SK-N-DZ (cell line): Measurements from ENCODE around the gene PPP2R5E.

Experiments used
- DNase-seq: peaks from one replicate; pipeline ENCODE4 v3.0.0-alpha.2; 2015; ENCODE audit warnings: low spot score

PPP2R5E gene

DNA sequence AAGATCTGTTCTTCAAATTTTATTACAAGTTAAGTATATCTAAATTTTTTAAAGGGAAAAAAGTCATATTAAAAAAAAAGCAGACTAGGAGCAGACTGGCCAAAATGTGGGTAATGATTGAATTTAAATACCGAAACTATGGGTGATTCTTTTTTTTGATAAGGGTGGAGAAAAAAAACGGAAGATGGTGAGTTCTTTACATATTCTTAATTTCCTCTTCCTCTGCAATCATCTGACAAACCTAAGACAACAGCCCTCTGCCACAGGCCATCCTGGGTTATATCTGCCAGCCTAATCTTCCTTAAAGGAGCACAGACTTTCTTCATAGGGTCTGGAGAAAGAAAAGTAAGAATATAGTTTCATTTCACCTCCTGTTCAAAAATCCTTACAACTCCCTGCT is 108.0 kb downstream of the PPP2R5E start:
- no peak for DNase-seq

DNA sequence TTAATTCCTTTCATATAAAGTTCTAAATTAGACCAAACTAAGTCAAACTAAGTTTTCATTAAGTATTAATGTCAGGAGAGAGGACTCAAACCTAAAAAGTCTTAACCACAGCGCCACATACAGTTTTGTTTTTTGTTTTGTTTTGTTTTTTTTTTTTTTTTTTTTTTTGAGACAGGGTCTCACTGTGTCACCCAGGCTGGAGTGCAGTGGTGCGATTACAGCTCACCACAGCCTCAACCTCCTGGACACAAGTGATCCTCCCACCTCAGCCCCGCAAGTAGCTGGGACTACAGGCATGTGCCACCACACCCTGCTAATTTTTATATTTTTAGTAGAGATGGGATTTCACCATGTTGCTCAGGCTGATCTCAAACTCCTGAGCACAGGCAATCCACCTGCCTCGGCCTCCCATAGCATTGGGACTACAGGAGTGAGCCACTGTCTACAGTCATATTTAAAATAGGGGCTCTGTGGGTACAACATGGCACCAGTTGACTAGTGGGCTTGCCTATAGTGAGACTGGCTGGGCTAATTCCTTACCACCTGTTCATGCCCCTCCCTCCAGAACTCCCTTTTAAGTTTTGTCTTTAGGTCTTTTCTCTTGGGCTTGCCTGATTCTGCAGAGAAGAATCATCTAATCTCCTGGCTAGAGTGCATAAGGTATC is 110.2 kb downstream of the PPP2R5E start:
- no peak for DNase-seq

DNA sequence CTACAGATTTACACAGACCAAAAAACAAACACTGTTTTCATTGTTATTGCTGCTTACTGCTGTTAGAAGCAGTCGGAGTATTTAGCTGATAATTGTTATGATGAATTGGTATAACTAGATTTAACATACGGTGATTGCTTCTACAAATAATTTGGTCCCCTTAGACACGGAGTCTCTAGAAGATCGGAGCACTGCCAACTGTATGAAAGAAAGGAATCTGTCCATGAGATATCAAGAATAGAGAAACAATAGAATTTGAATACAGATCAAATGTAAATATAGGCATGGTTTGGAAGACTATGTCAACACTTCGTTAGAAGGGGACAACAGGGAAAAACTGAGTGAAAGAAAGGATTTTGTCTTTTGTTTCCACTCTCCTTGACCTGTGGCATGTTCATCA is 110.9 kb downstream of the PPP2R5E start:
- DNase-seq = no peak

DNA sequence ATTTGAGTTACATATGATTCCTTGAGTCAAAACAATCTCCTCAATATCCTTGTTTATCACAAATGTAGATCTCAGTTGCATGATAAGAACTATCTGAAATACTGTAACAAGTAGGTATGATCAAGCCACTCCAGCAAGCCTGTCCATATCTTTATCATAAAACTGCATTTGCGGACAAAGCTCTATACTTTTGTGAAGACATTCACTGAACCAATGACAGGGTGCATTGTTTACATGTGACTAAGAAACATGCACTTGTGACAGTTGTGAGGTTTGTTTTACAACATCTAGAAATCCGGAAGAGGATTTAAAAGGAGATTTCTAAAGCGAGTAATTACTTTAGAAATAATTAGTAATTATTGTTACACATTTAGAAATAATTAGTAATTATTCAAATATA is 111.7 kb downstream of the PPP2R5E start:
- DNase-seq = no peak

DNA sequence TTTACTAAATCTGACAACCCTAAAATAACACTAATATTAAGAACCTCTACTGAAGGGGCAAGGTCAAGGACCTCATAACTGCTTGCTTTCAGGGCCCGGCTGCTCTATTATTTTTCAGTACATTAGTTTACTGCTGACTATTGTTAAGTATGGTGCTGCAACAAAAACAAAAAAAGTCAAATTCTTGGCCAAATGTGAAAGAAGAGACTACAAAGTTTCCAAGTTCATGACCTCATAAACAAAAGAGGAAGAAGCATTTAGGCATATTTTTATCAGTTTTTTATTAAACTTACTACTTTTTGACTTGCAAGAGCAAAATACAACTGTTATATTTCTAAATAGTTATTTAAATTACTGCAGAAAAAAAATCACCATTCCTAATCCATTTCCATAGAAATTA is 114.7 kb downstream of the PPP2R5E start:
- DNase-seq = no peak

DNA sequence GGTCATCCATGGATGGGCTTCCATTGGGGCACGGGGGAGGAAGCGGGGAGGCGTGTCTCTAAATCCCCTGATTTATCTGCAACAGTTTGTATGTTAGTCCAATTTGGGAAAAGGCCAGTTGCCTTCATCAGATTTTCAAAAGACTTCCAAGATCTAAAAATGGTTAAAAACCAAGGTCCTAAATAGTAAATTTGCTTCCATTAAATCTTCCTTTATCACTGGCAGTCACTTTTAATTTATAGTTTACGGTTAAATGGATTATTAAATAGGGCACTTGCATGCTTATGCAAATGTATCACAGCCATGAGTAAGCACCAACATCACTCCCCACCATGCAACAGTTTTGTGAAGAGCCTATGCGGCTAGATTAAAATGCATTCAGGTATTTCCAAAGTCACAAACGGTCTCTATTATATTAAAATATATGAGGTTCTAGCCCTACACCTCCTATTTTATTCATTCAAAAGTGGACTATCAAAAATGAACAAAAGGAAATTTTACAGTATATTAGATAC is 116.3 kb downstream of the PPP2R5E start:
- DNase-seq = no peak

DNA sequence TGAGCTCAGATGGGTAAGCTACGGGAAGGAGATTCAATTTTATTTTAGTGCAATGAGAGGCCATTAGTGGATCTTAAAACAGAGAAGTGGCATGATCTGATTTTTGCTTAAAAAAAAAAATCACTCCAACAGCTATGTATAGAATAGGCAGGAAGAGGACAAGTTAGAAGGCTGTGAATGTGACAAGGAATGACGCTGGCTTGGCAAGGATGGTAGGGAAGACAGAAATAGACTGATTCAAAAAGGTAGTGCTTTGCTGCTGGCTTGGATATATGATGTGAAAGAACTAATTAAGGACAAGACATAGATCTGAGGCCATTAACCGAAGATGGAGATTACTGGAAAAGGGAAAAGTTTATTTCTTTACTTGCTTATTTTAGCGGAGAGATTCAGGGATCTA is 119.3 kb downstream of the PPP2R5E start:
- DNase-seq = no peak

DNA sequence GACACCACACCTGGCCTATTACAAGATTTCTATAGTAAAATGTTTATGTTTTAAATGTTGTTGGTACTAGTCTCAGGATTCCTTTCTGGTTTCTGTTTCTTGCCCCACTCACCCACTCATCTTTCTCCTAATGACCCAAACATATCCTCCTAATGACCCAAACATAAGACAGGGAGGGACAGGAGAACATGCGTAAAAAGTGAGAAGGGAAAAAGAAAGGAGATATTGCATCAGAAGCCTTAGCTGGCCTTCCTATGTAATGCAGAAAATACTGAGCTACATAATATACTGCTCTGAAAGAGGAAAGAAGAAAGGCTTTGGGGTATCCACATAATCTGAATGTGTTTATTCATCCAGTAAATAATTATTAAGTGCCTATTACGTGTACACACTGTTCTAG is 119.8 kb downstream of the PPP2R5E start:
- no peak for DNase-seq

DNA sequence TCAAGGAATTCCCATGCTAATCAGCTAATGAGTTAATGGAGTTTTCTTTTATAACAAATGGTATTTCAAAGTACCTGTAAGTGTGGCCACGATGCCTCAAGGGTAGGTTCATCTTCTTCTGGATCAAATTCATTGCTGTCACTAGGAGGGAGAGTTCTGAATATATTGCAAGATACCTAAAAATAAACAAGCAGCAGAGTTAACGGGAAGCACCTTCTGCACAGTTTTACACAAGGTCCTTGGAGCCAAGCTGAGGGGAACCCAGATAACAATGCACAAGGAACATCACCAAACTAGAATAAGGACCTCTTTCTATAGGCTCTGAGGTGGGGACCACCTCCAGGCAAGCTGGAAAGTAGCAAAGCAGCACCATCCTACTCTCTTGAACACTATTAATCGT is 121.3 kb downstream of the PPP2R5E start:
- DNase-seq = no peak

DNA sequence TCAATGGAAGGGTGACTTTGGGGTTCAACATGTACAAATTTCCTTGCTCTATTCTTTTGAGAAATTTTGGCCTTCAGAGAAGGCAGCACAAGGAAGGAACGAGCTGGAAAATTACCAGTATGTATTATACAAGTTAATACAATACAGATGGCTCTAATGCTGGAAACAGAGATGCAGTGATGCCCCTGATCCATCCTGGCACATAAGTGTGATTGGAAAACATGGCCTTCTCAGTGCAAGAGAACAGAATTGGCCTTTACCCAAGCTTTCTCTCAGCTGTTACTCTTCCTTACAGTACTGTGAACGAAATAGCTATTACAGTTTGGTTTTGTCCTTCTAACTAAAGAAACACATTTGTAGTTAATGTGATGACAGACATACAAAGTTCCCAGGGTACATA is 122.0 kb downstream of the PPP2R5E start:
- DNase-seq = no peak

DNA sequence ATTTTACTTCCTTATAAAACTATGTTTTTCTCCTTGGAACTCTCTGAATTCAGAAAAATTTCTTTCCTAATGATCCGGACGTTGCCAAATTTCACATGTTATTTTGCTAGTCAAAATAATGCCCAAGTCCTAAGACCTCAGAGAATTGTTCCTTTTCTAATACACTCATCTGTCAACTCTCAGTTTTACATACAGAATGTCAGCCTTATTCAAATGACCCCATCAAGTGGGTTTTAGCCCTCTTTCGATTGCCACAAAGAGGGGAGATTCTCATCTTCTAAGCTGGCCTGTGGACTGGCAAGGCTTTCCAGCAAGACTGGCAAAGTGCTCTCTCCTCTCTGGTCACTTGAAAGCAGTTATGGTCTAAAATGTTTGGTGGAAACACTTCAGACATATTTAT is 125.2 kb downstream of the PPP2R5E start:
- no peak for DNase-seq

DNA sequence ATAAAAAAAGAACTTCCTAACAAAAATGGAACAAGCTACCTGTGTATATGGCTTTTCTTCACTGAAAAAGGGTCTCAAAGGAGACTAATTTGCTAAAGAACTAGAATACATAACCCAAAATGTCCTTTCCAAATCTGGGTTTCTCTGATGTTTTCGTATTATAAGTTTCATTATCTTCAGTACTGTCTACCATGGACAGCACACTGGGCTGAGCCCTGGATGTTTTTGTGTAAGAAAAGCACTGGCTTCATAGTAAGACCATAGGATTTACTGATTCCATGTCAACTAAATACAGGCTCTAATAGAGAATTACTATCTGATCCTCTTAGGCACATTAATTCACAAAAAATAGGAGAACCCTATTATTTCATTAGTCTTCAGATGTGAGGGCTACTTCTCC is 130.2 kb downstream of the PPP2R5E start:
- no peak for DNase-seq

DNA sequence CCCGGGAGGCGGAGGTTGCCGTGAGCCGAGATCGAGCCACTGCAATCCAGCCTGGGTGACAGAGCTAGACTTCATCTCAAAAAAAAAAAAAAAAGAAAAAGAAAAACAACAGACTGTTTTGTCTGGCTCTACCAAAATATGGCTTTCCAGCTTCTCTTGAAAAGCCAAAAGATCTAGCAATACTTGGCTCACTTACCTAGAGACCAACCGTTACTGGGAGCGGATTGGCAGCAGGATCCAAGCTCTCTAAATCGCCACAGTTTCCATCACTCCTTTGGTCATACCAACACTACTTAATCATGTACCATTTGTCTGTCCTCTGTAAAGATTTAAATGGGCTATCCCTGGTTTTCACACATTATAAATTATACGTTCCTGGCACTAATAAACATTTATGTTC is 136.8 kb downstream of the PPP2R5E start:
- no peak for DNase-seq

DNA sequence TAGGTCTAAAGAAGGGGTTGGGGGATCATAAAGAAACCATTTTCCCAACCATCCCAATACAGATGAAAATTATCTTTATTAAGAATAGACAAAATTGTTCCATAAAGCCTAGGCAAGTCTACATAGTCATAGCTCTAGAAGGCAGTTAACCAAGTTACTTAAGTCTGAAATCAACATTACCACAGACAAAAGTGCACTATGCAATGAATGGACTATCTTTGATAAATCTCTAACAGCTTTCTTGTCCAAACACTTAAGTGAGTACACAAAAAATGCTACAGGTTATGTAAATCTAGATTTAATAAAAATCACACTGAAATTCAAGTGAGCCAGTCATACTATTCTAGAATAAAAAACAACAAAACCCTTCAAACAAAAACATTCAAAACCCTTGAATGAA is 137.5 kb downstream of the PPP2R5E start:
- DNase-seq = no peak

DNA sequence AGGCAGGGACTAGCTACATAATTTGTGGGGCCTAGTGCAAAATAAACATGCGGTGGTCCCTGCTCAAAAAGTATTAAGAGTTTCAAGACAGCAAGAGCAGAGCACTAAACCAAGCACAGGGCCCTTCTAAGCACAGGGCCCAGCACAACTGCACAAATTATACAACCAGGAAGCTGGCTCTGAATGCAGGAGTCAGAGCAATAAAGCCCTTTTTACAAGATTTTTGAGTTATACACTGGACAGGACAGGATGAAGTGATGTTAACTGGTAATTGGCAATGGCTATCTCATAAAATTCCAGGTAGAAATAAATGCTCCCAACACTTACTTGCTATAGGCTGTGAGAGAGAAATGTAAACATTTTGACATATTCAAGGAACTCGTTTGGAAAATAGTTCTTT is 138.3 kb downstream of the PPP2R5E start:
- no peak for DNase-seq

DNA sequence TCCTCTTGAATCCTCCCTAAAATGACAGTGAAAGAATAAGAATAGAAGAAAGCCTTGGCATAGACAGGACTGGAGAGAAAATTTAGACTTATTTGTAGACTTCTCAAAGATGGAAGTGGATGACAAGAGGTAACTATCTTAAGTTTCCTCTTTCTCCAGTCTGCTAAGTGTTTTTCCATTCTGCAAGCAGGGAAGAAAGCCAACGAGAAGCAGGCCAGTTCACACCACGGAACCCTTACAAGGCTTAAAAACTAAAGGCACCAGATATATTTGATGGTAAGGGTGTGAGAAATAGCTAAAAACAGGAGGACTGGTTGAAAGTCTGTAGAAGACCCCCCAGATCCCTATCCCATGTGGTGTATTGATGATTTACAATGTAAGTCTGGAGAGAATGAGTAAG is 141.5 kb downstream of the PPP2R5E start:
- DNase-seq = no peak

DNA sequence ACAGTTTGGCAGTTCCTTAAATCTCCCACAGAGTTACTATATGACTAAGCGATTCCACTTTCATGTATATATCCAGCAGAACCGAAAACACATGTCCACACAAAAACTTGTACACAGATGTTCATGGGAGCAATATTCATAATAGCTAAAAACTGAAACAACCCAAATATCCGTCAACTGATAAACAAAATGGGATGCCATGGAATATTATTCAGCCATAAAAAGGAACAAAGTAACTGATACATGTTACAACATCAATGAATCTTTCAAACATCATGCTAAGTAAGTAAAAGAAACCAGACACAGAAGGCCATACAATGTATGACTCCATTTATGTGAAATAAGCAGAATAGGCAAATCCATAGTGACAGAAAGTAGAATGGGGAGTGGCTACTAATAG is 144.2 kb downstream of the PPP2R5E start:
- DNase-seq = no peak

DNA sequence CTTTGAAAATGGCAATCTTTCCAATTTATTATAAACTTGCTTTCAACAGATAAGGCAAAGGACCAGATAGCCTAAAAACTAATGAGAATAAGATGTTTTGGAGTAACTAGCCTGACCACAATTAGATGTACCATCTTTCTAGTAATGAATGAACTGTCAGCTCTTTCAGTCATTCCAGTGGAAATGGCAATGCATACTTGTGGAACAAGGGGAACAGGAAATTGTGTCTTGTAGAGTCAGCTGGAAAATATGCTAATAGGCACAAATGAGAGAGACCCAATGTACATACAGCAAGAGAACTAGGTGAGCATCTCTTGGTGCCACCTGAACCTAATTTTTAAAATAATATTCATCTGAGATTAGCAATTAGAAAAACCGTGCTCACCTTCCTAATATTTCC is 148.3 kb downstream of the PPP2R5E start:
- no peak for DNase-seq

DNA sequence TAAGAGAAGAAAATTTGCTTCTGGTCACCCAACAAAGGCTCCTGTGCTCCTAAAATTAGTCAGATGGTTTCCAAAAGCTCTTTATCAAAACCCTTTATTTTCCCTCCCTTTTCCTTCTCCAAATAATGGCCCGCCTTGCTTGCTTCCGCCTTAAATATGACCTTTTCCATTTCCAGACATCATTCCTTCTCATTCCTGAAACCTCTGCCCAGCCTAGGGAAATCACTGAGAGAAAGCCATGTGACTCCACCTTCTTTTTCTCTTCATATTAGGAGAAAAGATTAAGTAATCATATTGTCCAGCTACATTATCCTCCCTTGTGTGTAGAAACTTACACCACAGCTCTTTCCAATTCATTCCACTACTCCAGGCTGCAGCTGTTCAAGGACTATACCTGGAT is 148.7 kb downstream of the PPP2R5E start:
- no peak for DNase-seq

DNA sequence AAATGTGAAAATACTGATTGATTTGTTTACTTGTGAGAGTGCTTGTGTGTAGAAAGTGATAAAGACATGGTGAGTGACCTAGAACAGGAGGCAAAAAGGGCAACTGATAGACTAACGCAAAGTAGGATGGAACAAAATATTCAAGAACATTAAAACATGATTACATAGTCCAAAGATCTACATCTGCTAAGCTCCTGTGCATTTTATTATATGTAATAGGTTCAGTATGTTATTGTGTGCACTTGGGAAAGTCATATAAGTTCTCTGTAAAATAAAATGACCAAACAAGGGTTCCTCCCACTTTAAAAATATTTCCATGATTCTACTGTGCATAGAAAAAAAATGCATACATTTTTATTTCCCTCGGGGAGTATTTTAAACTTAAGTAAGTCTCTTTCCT is 150.2 kb downstream of the PPP2R5E start:
- DNase-seq = no peak

DNA sequence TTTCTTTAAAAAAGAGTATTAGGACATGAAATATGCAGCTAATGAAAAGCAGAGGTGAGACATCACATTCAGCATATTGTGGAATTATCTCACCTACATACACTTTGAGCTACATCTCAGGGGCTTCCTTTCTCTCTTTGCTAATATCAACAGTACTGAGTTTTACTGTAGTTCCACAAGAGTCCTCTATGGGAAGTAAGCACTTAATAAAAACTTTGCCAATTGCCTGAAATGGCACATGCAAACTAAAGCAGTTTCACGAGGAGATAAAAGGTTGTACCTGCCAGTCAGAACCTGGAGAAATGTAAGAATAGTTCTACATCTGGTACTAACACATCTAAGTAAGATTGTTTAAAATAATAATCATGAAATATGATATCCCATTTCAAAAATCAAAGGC is 150.9 kb downstream of the PPP2R5E start:
- DNase-seq = no peak

DNA sequence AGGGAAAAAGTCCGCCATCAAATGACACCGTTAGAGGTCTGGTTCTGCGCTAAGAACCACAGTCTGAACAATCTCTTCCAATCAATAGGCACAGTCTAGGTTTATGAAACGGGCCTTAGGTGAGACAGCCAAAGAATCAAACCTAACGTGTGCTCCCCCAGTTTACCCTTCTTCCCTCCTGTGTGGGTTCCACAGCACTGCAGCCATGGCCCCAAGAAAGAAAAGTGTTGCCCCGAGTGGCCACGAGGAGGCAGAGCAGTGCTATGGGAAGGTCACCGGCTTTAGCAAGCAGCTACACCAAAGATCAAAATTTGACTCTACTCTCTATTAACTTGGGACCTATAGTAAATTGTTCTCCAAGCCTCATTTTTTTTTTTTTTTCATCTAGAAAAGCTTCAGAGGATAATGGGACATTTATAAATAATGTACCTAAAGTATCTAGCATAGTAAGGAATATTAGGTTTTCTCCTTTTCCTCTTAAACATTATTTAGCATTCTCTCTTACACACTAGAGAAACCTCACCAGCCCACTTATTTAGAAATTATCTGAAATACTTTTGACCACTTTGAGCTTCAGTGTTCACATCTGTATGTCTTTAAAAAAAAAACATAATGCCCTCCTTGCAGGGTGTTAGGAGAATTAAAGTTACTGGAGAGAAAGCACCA is 154.3 kb downstream of the PPP2R5E start:
- DNase-seq = peak; percentile 34

DNA sequence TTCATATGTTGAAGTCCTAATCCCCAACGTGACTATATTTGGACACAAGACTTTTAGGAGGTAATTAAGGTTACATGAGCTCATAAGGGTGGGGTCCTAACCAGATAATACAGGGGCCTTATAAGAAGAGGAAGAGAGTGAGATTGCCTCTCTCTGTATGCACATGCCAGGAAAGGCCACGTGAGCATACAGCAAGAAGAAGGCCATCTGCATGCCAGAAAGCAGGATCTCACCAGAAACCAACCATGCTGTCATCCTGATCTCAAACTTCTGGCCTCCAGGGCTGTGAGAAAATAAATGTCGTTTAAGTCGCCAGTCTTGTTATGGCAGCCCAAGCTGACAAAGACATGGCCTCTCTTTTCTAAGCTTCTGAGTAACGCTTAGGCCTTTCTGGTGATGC is 155.5 kb downstream of the PPP2R5E start:
- DNase-seq = no peak
